Keratinocyte (primary cell): ENCODE data around the gene SDK2. TPM values are rescaled to one million over a fixed set of nuclear protein-coding genes. Genes with fewer than 3 reads are reported as not detected.

Experiments used
- DNase-seq: peaks from one replicate; pipeline ENCODE4 v3.0.0-alpha.2; 2011; ENCODE audit warnings: low read depth, missing footprints, low spot score
- FAIRE-seq: peaks from 2 replicates; lab custom pipeline; 2011; peaks lifted over from hg19 to GRCh38; lab: Jason Lieb, UNC
- H2AFZ ChIP-seq: 2 replicates; pipeline ENCODE4 v1.6.0; 2012; ENCODE audit warnings: low read length, control low read depth, inconsistent platforms; ENCODE audit not compliant: control insufficient read depth
- H3K27ac ChIP-seq: 2 replicates; pipeline ENCODE4 v1.5.1; 2011; ENCODE audit warnings: low read length; ENCODE audit not compliant: control insufficient read depth, insufficient read depth
- H3K27me3 ChIP-seq: 3 replicates; pipeline ENCODE4 v1.6.0; 2011; ENCODE audit warnings: low read length; ENCODE audit not compliant: control insufficient read depth, insufficient read depth; ENCODE audit errors: extremely low read depth
- H3K36me3 ChIP-seq, 2 experiments: 2 replicates in 1 of 2; 3 replicates in 1 of 2; pipeline ENCODE4 v1.5.1; 2011; ENCODE audit warnings: low read length in 2 of 2, mild to moderate bottlenecking in 1 of 2; ENCODE audit not compliant: control insufficient read depth in 2 of 2, insufficient read depth in 2 of 2; ENCODE audit errors: extremely low read depth in 1 of 2
- H3K4me1 ChIP-seq: 3 replicates; pipeline ENCODE4 v1.5.1; 2011; ENCODE audit warnings: low read length; ENCODE audit not compliant: control insufficient read depth, insufficient read depth; ENCODE audit errors: extremely low read depth
- H3K4me2 ChIP-seq: 3 replicates; pipeline ENCODE4 v1.6.0; 2011; ENCODE audit warnings: low read depth, low read length; ENCODE audit not compliant: control insufficient read depth, insufficient read depth; ENCODE audit errors: extremely low read depth
- H3K4me3 ChIP-seq, 3 experiments: fragments of 200-600 bp in 1 of 3; sonication (generic) in 1 of 3; 2 replicates in 2 of 3; 3 replicates in 1 of 3; pipeline ENCODE4 v1.5.1; 2011 to 2016; ENCODE audit warnings: low read length in 3 of 3, mild to moderate bottlenecking in 3 of 3, control low read depth in 2 of 3, inconsistent platforms in 1 of 3, low read depth in 1 of 3, mixed read lengths in 1 of 3, mixed run types in 1 of 3, moderate library complexity in 1 of 3; ENCODE audit not compliant: control insufficient read depth in 2 of 3, insufficient read depth in 2 of 3; ENCODE audit errors: extremely low read depth in 1 of 3
- H3K79me2 ChIP-seq: 2 replicates; pipeline ENCODE4 v1.6.0; 2012; ENCODE audit warnings: low read length; ENCODE audit not compliant: control insufficient read depth, insufficient read depth
- H3K9ac ChIP-seq: 3 replicates; pipeline ENCODE4 v1.6.0; 2011; ENCODE audit warnings: low read length; ENCODE audit not compliant: control insufficient read depth, insufficient read depth; ENCODE audit errors: extremely low read depth
- H3K9me1 ChIP-seq: 3 replicates; pipeline ENCODE4 v1.6.0; 2011; ENCODE audit warnings: low read length; ENCODE audit not compliant: control insufficient read depth, insufficient read depth; ENCODE audit errors: extremely low read depth
- H3K9me3 ChIP-seq: 2 replicates; pipeline ENCODE4 v1.5.1; 2012; ENCODE audit warnings: low read depth, low read length; ENCODE audit not compliant: control insufficient read depth
- H4K20me1 ChIP-seq: 3 replicates; pipeline ENCODE4 v1.6.0; 2011; ENCODE audit warnings: low read length; ENCODE audit not compliant: control insufficient read depth, insufficient read depth; ENCODE audit errors: extremely low read depth
- EZH2 ChIP-seq: IDR thresholded peaks from one replicate; pipeline ENCODE4 v1.6.1; 2012; ENCODE audit warnings: inconsistent platforms, mild to moderate bottlenecking, low read length, moderate library complexity
- dilution Hi-C: fragments of 300-500 bp; cut with MboI; formaldehyde crosslinking; loops from one replicate; pipeline ENCODE4 v1.7.0; 2020; ENCODE audit warnings: low sequenced_read_pairs; ENCODE audit not compliant: extremely low pct_ligation_motif_present
- polyA plus RNA-seq, 5 experiments: library from polyadenylated mRNA; depleted of rRNA in 3 of 5; stranded (reverse) in 3 of 5; stranded (forward) in 1 of 5; unstranded in 1 of 5; fragments of >200 nt; gene quantifications; 1 replicate in 1 of 5; 2 replicates in 3 of 5; 3 replicates in 1 of 5; pipeline versions ENCODE4 v1.2.1 to v1.2.3, GENCODE V29; 2011 to 2012; ENCODE audit warnings: missing spikeins in 2 of 5, low read depth in 1 of 5, low replicate concordance in 1 of 5
- TF ChIP-seq, protein P1 (sequence below), 3 experiments: IDR thresholded peaks in 1 of 3; conservative IDR thresholded peaks in 1 of 3; optimal IDR thresholded peaks in 1 of 3; 2 replicates in 2 of 3; 3 replicates in 1 of 3; pipeline versions ENCODE3 to v1.5.1; 2011; ENCODE audit warnings: low read length in 3 of 3, mild to moderate bottlenecking in 3 of 3, moderate library complexity in 2 of 3, control low read depth in 1 of 3, inconsistent platforms in 1 of 3; ENCODE audit not compliant: insufficient read depth in 2 of 3; ENCODE audit errors: extremely low read depth in 1 of 3

Gene SDK2
- polyA plus RNA-seq, 1 donor (not counting 4 experiments of a cell fraction or from before 2014, with no cell fraction given) = 1.8 TPM

DNA sequence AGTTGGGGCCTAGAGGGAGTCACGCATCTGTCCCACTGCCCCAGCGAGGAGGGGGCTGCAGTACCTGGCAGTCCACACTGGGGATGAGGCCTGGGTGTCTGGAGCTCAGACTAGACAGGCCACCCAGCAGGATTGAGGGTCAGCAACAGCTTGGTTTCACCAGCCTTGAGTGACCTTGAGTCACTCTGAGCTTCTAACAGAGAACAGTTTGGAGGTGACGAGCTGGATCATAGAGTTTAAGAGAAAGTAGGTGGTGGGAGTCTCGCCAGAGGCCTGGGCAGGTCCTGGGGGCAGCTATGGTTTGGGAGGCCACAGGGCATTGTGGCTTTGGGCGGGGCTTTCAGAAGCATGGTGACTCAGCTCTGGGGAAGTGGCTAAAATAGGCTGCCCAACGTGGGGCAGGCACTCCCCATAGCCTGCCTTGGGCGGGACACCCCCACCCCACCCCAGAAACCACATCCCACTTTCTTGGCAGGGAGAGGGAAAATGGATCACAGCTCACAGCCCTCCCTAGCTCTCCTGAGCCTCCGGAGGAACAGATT is 352.9 kb downstream of the SDK2 start:
- Histone ChIP-seq H3K9ac (peak overlapping the region; percentile 58), H3K9me1 (peaks cover 5% of the 10 kb centered on the region), H3K27ac (peak overlapping the region; percentile 36), H3K4me2 (peak overlapping the region; percentile 64), H3K36me3 (no peaks in the 10 kb centered on the region), H3K79me2 (peaks cover 3% of the 10 kb centered on the region), H3K4me3 (peak overlapping the region in 2 of 3 experiments; percentile 18 to 41), H2AFZ (no peak overlapping the region), H3K4me1 (peaks cover 45% of the 10 kb centered on the region), H3K9me3 (no peaks in the 10 kb centered on the region), H3K27me3 (no peaks in the 10 kb centered on the region), H4K20me1 (peaks cover 6% of the 10 kb centered on the region)
- FAIRE-seq (no peak), DNase-seq (no peak)
- TF ChIP-seq, protein P1, sequence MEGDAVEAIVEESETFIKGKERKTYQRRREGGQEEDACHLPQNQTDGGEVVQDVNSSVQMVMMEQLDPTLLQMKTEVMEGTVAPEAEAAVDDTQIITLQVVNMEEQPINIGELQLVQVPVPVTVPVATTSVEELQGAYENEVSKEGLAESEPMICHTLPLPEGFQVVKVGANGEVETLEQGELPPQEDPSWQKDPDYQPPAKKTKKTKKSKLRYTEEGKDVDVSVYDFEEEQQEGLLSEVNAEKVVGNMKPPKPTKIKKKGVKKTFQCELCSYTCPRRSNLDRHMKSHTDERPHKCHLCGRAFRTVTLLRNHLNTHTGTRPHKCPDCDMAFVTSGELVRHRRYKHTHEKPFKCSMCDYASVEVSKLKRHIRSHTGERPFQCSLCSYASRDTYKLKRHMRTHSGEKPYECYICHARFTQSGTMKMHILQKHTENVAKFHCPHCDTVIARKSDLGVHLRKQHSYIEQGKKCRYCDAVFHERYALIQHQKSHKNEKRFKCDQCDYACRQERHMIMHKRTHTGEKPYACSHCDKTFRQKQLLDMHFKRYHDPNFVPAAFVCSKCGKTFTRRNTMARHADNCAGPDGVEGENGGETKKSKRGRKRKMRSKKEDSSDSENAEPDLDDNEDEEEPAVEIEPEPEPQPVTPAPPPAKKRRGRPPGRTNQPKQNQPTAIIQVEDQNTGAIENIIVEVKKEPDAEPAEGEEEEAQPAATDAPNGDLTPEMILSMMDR (optimal IDR thresholded peaks at IDR 0.05 in 1 of 3, IDR thresholded peaks at IDR 0.05 in 1 of 3, conservative IDR thresholded peaks at IDR 0.05 in 1 of 3; ENCODE audit: extremely low read depth in 1 of 3, insufficient read depth in 2 of 3, low read length in 3 of 3) = no peak
- no peak for TF ChIP-seq EZH2
- dilution Hi-C loops = no loop called here

DNA sequence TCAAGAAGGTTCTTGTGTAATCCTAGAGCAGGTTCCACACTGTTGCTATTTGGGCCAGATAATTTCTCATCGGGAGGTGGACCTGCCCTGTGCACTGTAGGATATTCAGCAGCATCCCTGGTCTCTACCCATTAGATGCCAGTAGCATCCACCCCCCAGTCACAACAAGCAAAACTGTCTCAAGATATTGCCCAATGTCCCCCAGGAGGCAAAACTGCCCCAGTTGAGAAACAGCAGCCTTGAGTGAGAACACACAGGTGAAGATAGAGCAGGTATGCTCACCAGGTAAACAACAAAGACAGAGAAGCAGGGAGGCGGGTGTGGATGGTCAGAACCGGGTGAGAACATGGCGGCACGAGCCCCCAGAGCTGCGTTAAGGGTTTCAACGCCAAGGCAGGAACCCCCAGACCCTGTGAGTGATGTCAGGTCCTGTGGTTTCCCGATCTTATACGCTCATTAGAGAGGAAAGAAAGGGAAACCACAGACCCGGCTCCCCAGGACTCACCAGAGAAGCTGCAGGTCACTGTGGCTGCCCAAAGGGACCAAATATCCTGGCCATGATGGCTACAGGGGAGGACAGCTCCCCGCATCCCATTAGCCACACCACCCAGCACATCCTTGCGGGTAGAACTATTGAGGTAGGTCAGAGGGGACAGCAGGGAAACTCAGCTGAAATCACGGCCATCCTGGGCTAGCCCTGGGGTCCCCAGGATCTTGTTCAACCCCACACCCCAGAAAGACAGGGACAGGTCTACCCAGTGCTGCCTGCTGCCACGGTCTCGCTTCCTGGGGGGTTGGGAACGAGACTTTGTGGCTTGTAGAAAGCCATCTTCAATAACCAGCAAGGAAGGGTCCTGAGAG is 353.6 kb downstream of the SDK2 start:
- H3K4me1 ChIP-seq = peaks cover 45% of the 10 kb centered on the region
- H3K4me3 ChIP-seq = no peak overlapping the region
- peaks cover 5% of the 10 kb centered on the region for H3K9me1 ChIP-seq
- no peaks in the 10 kb centered on the region for H3K27me3 ChIP-seq
- no peak overlapping the region for H2AFZ ChIP-seq
- no peak overlapping the region for H3K9ac ChIP-seq
- FAIRE-seq (no peak), DNase-seq (no peak)
- TF ChIP-seq EZH2 = no peak
- TF ChIP-seq, protein P1 (optimal IDR thresholded peaks at IDR 0.05 in 1 of 3, IDR thresholded peaks at IDR 0.05 in 1 of 3, conservative IDR thresholded peaks at IDR 0.05 in 1 of 3; ENCODE audit: extremely low read depth in 1 of 3, insufficient read depth in 2 of 3, low read length in 3 of 3) = no peak
- H3K79me2 ChIP-seq = peaks cover 3% of the 10 kb centered on the region
- H3K9me3 ChIP-seq = no peaks in the 10 kb centered on the region
- H3K4me2 ChIP-seq = peak overlapping the region; percentile 64
- peaks cover 6% of the 10 kb centered on the region for H4K20me1 ChIP-seq
- dilution Hi-C loops = no loop called here
- peaks cover 0 to under 1% of the 10 kb centered on the region in 2 experiments for H3K36me3 ChIP-seq
- H3K27ac ChIP-seq = no peak overlapping the region
